ENCODE data around the gene APBB2.

Gene APBB2

GRCh38 chr4:40962551-40963180, 251.7 kb downstream of the APBB2 start:
- no peak for DNase-seq (ENCODE audit: low read depth, low spot score)
- H3K27ac ChIP-seq = no peak overlapping the region

DNA sequence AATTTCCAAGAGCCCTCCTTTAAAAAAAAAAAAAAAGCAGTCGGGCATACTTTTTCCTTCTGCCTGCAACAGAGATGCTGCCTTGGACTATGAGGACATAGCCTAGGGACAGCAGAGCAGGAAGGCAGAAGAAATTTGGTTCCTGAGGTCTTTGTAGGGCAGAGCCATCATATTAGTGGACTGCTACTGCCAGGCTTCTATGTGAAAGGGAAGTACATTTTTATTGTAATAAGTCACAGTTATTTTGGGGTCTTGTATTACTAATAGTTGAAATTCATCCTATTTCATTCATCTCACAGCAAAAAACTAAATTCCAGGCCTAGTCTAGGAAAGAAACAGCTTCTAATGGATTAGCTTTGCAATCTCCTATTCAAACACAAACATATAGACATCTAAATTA, 253.4 kb downstream of the APBB2 start:
- no peak overlapping the region for H3K27ac ChIP-seq
- DNase-seq (ENCODE audit: low read depth, low spot score) = no peak

DNA sequence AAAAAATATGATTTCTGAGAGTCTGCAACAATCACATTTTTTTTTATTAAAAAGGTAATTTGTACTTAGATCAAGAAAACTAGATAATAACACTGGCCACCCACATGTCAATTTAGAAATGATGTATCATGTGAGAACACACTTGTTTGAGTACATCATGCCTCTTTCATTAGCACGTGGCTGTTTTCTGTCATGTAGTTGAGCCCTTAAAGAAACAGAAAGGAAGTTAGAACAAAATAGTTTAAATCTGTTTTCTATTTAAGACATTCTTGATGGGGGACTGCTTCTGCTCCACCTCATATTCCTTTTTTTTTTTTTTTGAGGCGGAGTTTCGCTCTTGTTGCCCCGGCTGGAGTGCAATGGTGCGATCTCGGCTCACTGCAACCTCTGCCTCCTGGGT, 257.1 kb downstream of the APBB2 start:
- H3K27ac ChIP-seq = no peak overlapping the region
- DNase-seq (ENCODE audit: low read depth, low spot score) = no peak

GRCh38 chr4:40956721-40957255, 257.6 kb downstream of the APBB2 start:
- no peak overlapping the region for H3K27ac ChIP-seq
- DNase-seq (ENCODE audit: low read depth, low spot score) = no peak

GRCh38 chr4:40954088-40954668, 260.2 kb downstream of the APBB2 start:
- no peak for DNase-seq (ENCODE audit: low read depth, low spot score)
- H3K27ac ChIP-seq = no peak overlapping the region

DNA sequence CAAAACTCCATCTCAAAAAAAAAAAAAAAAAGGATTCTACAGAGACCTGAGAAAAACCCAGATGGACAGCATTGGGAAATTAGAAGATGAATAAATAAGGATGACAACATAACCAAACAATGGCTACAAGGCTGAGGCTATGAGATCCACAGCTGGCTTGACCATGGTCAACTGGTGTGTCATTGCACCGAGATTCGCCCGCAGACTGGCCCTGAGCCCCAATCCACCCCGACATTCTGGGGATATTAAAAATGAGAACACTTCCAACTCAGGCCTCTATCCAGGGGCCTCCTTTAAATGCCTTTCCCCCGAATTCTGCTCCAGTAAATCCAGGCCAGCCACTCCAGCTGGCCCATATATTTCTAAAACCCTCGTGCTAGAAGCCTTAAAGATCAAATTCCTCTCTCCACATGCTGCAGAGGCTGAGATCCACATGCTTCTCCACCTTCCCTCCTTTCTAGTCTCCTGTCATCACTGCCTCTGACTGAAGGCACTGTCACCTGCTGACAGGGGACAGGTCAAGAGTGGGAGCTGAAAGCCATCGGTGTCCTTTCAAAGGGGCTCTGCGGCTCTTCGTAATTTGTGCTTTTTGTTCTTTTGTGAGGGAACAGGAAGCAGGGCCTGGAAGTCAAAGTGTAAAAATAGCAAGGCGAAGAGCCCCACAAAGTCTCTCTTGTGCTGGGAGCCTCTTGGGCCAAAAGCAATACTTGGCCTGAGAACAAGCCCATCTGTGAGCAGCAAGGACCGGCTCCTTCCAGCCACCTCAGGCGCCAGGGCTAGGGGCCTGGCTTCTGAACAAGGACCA, 260.9 kb downstream of the APBB2 start:
- no peak for DNase-seq (ENCODE audit: low read depth, low spot score)
- no peak overlapping the region for H3K27ac ChIP-seq

GRCh38 chr4:40952672-40953071, 261.7 kb downstream of the APBB2 start:
- no peak overlapping the region for H3K27ac ChIP-seq
- DNase-seq (ENCODE audit: low read depth, low spot score) = no peak

DNA sequence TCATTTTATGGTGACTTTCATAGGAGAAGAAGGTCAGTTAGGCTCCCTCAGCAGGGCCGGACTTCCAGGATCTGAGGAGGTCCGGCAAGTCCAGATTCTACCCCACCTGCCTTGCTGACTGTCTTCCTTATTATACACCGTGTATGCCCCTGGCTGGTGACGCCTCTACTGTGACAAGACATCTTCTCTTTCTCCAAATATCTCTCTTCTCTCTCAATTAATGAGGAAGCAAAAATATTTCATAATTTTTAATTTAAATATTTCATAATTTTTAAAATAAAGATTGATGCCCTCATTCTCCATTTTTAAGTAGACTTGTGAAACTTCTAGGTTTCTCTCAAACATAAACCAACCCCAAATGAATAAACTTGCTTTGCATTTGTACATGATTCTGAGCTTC, 262.1 kb downstream of the APBB2 start:
- DNase-seq (ENCODE audit: low read depth, low spot score) = no peak
- no peak overlapping the region for H3K27ac ChIP-seq

DNA sequence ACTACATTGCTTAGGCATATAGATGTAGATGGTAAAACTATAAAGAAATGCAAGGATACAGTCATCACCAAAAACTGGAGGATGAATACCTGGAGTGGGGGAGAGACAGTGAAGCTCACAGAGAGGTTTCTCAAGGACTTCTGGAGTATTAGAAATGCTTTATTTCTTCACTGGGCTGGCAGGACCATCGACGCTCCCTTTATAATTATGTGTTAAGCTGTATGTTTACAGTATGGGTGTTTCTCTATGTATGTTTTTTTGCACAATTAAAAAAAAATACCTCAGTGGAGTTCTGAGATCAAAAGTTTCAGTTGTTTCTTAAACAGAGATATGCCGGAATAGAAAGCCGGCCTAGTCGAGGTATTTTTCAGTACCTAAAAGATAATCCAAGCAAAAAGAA, 263.3 kb downstream of the APBB2 start:
- H3K27ac ChIP-seq = no peak overlapping the region
- no peak for DNase-seq (ENCODE audit: low read depth, low spot score)

GRCh38 chr4:40949358-40950100, 264.8 kb downstream of the APBB2 start:
- H3K27ac ChIP-seq = no peak overlapping the region
- no peak for DNase-seq (ENCODE audit: low read depth, low spot score)

GRCh38 chr4:40948014-40948413, 266.3 kb downstream of the APBB2 start:
- DNase-seq (ENCODE audit: low read depth, low spot score) = no peak

GRCh38 chr4:40946652-40947051, 267.7 kb downstream of the APBB2 start:
- no peak overlapping the region for H3K27ac ChIP-seq
- no peak for DNase-seq (ENCODE audit: low read depth, low spot score)

More at GRCh38 chr4:40948014-40948413, 266.3 kb downstream of the APBB2 start:
- H3K27ac ChIP-seq = no peak overlapping the region

DNA sequence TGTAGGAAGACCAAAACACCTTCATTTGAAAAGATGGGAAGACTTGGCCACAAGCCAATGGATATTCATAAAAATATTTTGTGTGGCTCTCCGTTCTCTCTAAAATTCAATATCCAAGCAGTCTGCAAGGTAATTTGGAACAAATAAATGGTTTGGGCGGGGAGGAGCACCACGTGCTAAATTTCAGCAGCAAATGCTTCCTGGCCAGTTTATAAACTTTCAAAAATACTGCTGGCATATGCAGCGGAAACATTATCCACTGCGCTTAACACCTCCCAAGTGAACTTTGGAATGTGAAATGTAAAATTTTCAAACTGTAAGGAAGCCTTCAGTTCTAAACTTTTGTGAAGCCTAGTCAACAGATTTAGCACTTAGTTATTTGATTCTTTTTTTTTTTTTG, 273.6 kb downstream of the APBB2 start:
- DNase-seq (ENCODE audit: low read depth, low spot score) = no peak
- no peak overlapping the region for H3K27ac ChIP-seq

GRCh38 chr4:40940317-40940741, 274.0 kb downstream of the APBB2 start:
- no peak for DNase-seq (ENCODE audit: low read depth, low spot score)
- no peak overlapping the region for H3K27ac ChIP-seq

DNA sequence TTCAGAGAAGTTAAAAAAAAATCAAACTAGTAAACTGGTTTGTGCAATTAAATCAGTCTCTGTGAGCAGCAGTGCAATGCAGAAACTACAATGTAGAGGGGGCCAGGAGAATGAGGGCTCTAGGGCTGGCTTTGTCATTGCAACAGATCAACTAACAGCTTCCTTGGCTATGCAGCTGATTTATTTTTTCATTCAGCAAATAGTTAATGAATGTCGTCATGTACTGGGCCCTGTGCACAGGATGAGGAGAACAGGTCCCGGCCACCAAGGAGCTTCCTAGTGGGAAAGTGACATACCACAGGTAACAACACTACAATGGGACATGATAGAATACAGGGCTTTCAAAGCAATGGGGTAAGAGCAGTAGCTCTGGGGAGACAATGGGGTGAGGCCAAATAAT, 274.5 kb downstream of the APBB2 start:
- DNase-seq (ENCODE audit: low read depth, low spot score) = no peak

DNA sequence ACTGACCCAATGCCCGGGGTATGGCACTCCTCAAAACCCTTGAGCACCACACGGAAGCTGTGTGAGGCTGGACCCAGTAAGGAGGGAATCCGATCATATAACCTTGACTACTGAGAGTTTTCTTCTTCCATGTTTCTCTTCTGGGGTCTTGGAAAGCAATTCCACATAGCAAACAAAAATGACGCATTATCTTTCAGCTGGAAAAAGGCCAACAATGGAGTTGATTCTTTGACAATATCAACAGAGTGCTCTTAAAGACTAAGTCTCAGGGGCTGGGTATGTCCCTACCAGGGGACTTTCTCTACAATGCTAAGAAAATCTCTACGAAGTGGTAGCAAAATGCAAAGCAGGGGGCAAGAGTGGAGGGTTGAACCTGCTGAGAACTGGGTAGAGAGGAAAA, 276.0 kb downstream of the APBB2 start:
- H3K27ac ChIP-seq = no peak overlapping the region
- no peak for DNase-seq (ENCODE audit: low read depth, low spot score)

More for the DNA sequence above, 274.5 kb downstream of the APBB2 start:
- no peak overlapping the region for H3K27ac ChIP-seq

- no peak overlapping the region for H3K27ac ChIP-seq
- no peak for DNase-seq (ENCODE audit: low read depth, low spot score)
Measured at GRCh38 chr4:40937140-40937725, 277.1 kb downstream of the APBB2 start.

GRCh38 chr4:40934676-40935075, 279.7 kb downstream of the APBB2 start:
- H3K27ac ChIP-seq = no peak overlapping the region

DNA sequence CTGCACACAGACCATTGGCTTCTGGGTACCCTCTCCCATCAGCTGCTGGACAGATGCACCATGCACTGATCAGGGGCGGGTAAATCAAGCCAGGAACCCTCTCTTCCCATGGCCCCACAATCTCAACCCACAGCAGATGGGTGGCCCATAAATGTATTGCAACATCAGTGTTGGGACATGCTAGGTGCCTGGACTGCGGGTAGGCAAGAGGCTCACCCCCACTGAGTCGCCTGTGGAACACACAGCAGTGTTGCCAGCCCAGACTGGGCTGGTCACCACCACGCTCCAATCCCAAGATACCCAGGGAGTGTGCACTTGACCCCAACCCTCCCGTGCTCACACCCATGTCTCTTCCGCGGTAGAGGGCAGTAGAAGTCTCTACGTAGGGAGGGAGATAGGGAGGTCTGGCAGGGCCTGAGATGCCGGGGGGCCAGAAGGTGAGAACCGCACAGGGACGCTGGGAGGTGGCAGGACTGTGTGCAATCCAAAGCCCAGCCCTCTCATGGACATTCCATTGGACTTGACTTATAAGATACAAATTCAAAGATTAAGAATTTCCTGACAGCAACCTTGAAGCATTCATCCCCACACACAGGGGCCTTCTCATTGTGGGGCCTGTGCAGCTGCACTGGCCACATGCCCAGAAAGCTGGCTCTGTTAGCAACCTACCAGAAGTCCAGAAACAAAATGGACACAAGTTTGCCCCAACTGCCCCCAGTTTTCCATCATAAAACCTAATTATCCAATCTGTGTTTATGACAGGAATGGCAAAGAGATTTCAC, 280.9 kb downstream of the APBB2 start:
- DNase-seq (ENCODE audit: low read depth, low spot score) = no peak
- H3K27ac ChIP-seq = no peak overlapping the region

More at GRCh38 chr4:40934676-40935075, 279.7 kb downstream of the APBB2 start:
- no peak for DNase-seq (ENCODE audit: low read depth, low spot score)
